IMR-90 (cell line): ENCODE data around the gene SLC35B2. TPM values are rescaled to one million over a fixed set of nuclear protein-coding genes. Genes with fewer than 3 reads are reported as not detected.

Experiments
- ATAC-seq: fragments of 200-7000 bp; cut with Tn5 transposase; 2 replicates; pipeline ENCODE4 v1.9.1; 2020; ENCODE audit warnings: low read depth, mild to moderate bottlenecking, moderate library complexity
- BruUV-seq: library from RNA; stranded (reverse); fragments of 400-500 nt; replicated peaks from 2 replicates; lab custom pipeline; 2021; lab: Mats Ljungman, UMichigan
- CTCF ChIA-PET: fragments of 300-600 bp; formaldehyde crosslinking; extraction: SDS; loops from one replicate; lab custom pipeline; 2021; ENCODE audit warnings: antibody characterized with exemption; lab: Yijun Ruan, JAX
- POLR2A ChIA-PET: fragments of 300-600 bp; sonication (Branson Sonifier 250); formaldehyde crosslinking; loops from one replicate; lab custom pipeline; 2022; ENCODE audit warnings: antibody characterized with exemption; ENCODE audit not compliant: unreplicated experiment; lab: Charles Lee
- DNase-seq: peaks from one replicate; pipeline ENCODE4 v3.0.0; 2013
- H2AFZ ChIP-seq: replicated peaks from 2 replicates; pipeline ENCODE3; 2013; ENCODE audit warnings: low read length, mild to moderate bottlenecking; ENCODE audit not compliant: poor library complexity
- H2AK5ac ChIP-seq: 2 replicates; pipeline ENCODE4 v1.6.1; 2013; ENCODE audit warnings: low read depth, low read length, inconsistent platforms
- H2AK9ac ChIP-seq: replicated peaks from 2 replicates; pipeline ENCODE3; 2013; ENCODE audit warnings: mild to moderate bottlenecking, low read depth, low read length, moderate library complexity; ENCODE audit not compliant: poor library complexity
- H2BK120ac ChIP-seq: 2 replicates; pipeline ENCODE4 v1.6.1; 2013; ENCODE audit warnings: low read depth, low read length, inconsistent platforms
- H2BK15ac ChIP-seq: 3 replicates; pipeline ENCODE4 v1.6.1; 2013; ENCODE audit warnings: low read depth, low read length, inconsistent platforms
- H2BK20ac ChIP-seq: 2 replicates; pipeline ENCODE4 v1.6.1; 2013; ENCODE audit warnings: low read depth, mild to moderate bottlenecking, inconsistent platforms, low read length, moderate library complexity
- H2BK5ac ChIP-seq: 2 replicates; pipeline ENCODE4 v1.6.1; 2013; ENCODE audit warnings: mild to moderate bottlenecking, low read depth, low read length, inconsistent platforms; ENCODE audit not compliant: poor library complexity, severe bottlenecking
- H3K14ac ChIP-seq: replicated peaks from 2 replicates; pipeline ENCODE4 v1.6.1; 2013; ENCODE audit warnings: low read depth, low read length, inconsistent platforms
- H3K18ac ChIP-seq: 2 replicates; pipeline ENCODE4 v1.6.1; 2013; ENCODE audit warnings: low read depth, low read length, control low read depth
- H3K23ac ChIP-seq: 2 replicates; pipeline ENCODE4 v1.6.1; 2013; ENCODE audit warnings: low read depth, low read length, inconsistent platforms
- H3K27ac ChIP-seq: 2 replicates; pipeline ENCODE4 v1.5.1; 2013; ENCODE audit warnings: mild to moderate bottlenecking, control low read depth, low read length; ENCODE audit not compliant: insufficient read depth
- H3K27me3 ChIP-seq: 2 replicates; pipeline ENCODE4 v1.6.1; 2013; ENCODE audit warnings: low read length; ENCODE audit not compliant: control insufficient read depth, insufficient read depth
- H3K36me3 ChIP-seq: 2 replicates; pipeline ENCODE4 v1.6.1; 2013; ENCODE audit warnings: low read length, mixed read lengths; ENCODE audit not compliant: control insufficient read depth, insufficient read depth
- H3K4ac ChIP-seq: 2 replicates; pipeline ENCODE4 v1.6.1; 2013; ENCODE audit warnings: low read depth, low read length, inconsistent platforms
- H3K4me1 ChIP-seq: 2 replicates; pipeline ENCODE4 v1.6.1; 2013; ENCODE audit warnings: low read length, mixed read lengths; ENCODE audit not compliant: control insufficient read depth, insufficient read depth
- H3K4me2 ChIP-seq: 2 replicates; pipeline ENCODE4 v1.6.1; 2013; ENCODE audit warnings: low read depth, mild to moderate bottlenecking, control low read depth, low read length, moderate library complexity
- H3K4me3 ChIP-seq: 2 replicates; pipeline ENCODE4 v1.5.1; 2013; ENCODE audit warnings: low read depth, mild to moderate bottlenecking, control low read depth, low read length, moderate library complexity; ENCODE audit not compliant: insufficient read depth
- H3K56ac ChIP-seq: 2 replicates; pipeline ENCODE4 v1.6.1; 2013; ENCODE audit warnings: low read length, inconsistent platforms; ENCODE audit not compliant: insufficient read depth; ENCODE audit errors: extremely low read depth
- H3K79me1 ChIP-seq, 2 experiments: 2 replicates each; pipeline ENCODE4 v1.6.1; 2013; ENCODE audit warnings: low read length in 2 of 2, inconsistent platforms in 1 of 2, low read depth in 1 of 2
- H3K9ac ChIP-seq: 2 replicates; pipeline ENCODE4 v1.6.1; 2013; ENCODE audit warnings: low read depth, low read length, control low read depth
- H3K9me1 ChIP-seq: 2 replicates; pipeline ENCODE4 v1.6.1; 2013; ENCODE audit warnings: low read length, inconsistent platforms; ENCODE audit not compliant: insufficient read depth
- H3K9me3 ChIP-seq: 2 replicates; pipeline ENCODE4 v1.6.1; 2013; ENCODE audit warnings: low read length; ENCODE audit not compliant: control insufficient read depth, insufficient read depth
- H4K20me1 ChIP-seq: 2 replicates; pipeline ENCODE4 v1.6.1; 2013; ENCODE audit warnings: low read length, inconsistent platforms; ENCODE audit not compliant: insufficient read depth
- H4K5ac ChIP-seq: 2 replicates; pipeline ENCODE4 v1.6.1; 2013; ENCODE audit warnings: mild to moderate bottlenecking, low read depth, low read length, control low read depth
- H4K8ac ChIP-seq, 2 experiments: 2 replicates each; pipeline ENCODE4 v1.6.1; 2013; ENCODE audit warnings: low read depth in 2 of 2, low read length in 2 of 2, control low read depth in 1 of 2, inconsistent platforms in 1 of 2
- H4K91ac ChIP-seq: 2 replicates; pipeline ENCODE4 v1.6.1; 2013; ENCODE audit warnings: low read depth, low read length, inconsistent platforms; ENCODE audit not compliant: insufficient read depth
- CHD1 ChIP-seq: IDR thresholded peaks from 2 replicates; pipeline ENCODE4 v1.6.1; 2012; ENCODE audit warnings: low read depth, low read length, improper control_type of control experiment
- FOS ChIP-seq: fragments of 150-350 bp; IDR thresholded peaks from 2 replicates; pipeline ENCODE4 v1.6.1; 2016; ENCODE audit warnings: low read depth, low read length
- MAZ ChIP-seq: IDR thresholded peaks from 2 replicates; pipeline ENCODE4 v1.6.1; 2012; ENCODE audit warnings: low read depth, mild to moderate bottlenecking, low read length, improper control_type of control experiment, moderate library complexity, borderline replicate concordance
- MXI1 ChIP-seq: IDR thresholded peaks from 2 replicates; pipeline ENCODE4 v1.6.1; 2012; ENCODE audit warnings: low read depth, mild to moderate bottlenecking, low read length, moderate library complexity, borderline replicate concordance
- POLR2A ChIP-seq: IDR thresholded peaks from 2 replicates; pipeline ENCODE4 v1.6.1; 2012; ENCODE audit warnings: mild to moderate bottlenecking, low read depth, low read length
- SMC3 ChIP-seq: fragments of 150-350 bp; IDR thresholded peaks from 2 replicates; pipeline ENCODE4 v1.6.1; 2016; ENCODE audit warnings: low read depth, mild to moderate bottlenecking, antibody characterized with exemption, low read length, moderate library complexity
- USF2 ChIP-seq: fragments of 150-350 bp; IDR thresholded peaks from 2 replicates; pipeline ENCODE4 v1.6.1; 2017; ENCODE audit warnings: mild to moderate bottlenecking, antibody characterized with exemption, low read length, low read depth
- WGBS, 2 experiments: methylation state at CpG; one replicate each; pipeline versions ENCODE4 v1.1.5 to v1.1.7; 2013; ENCODE audit warnings: missing lambda C conversion rate in 2 of 2; ENCODE audit not compliant: insufficient read length in 1 of 2; ENCODE audit errors: extremely low coverage in 2 of 2; 5-methylcytosine and 5-hydroxymethylcytosine counted together
- dilution Hi-C: fragments of 300-500 bp; cut with HindIII; formaldehyde crosslinking; loops from one replicate; pipeline ENCODE4 v1.14.3; 2018; ENCODE audit warnings: low sequenced_read_pairs; ENCODE audit not compliant: unreplicated experiment
- in situ Hi-C: fragments of 300-500 bp; cut with MboI; formaldehyde crosslinking; loops from 3 replicates; pipeline ENCODE4 v1.14.3; 2019; ENCODE audit warnings: low sequenced_read_pairs, inconsistent platforms, mixed read lengths
- intact Hi-C: fragments of 100-400 bp; cut with micrococcal nuclease; formaldehyde crosslinking; loops from 2 replicates; pipeline ENCODE4 v1.10.0; 2022
- polyA plus RNA-seq, 3 experiments: library from polyadenylated mRNA; depleted of rRNA; stranded (reverse); fragments of >200 nt; gene quantifications; 2 replicates each; pipeline ENCODE4 v1.2.3, GENCODE V29; 2012; ENCODE audit warnings: low replicate concordance in 1 of 3
- total RNA-seq: library from RNA; depleted of rRNA; stranded (reverse); fragments of >200 nt; gene quantifications from 2 replicates; pipeline ENCODE4 v1.2.3, GENCODE V29; 2012
- TF ChIP-seq, protein P1 (sequence below): conservative IDR thresholded peaks from 2 replicates; pipeline ENCODE4 v1.5.1; 2012; ENCODE audit warnings: mild to moderate bottlenecking, low read depth, low read length, improper control_type of control experiment

SLC35B2 gene
- total and polyA plus RNA-seq, 2 of the 4 experiments (the other 2 are of a cell fraction) = 51.4 to 89.9 TPM

- TF ChIP-seq FOS = no peak
- TF ChIP-seq MXI1 = 0 out of 2 replicates have a peak, but pooled peaks have one; percentile 34
- no peak for TF ChIP-seq SMC3
- TF ChIP-seq, protein P1, sequence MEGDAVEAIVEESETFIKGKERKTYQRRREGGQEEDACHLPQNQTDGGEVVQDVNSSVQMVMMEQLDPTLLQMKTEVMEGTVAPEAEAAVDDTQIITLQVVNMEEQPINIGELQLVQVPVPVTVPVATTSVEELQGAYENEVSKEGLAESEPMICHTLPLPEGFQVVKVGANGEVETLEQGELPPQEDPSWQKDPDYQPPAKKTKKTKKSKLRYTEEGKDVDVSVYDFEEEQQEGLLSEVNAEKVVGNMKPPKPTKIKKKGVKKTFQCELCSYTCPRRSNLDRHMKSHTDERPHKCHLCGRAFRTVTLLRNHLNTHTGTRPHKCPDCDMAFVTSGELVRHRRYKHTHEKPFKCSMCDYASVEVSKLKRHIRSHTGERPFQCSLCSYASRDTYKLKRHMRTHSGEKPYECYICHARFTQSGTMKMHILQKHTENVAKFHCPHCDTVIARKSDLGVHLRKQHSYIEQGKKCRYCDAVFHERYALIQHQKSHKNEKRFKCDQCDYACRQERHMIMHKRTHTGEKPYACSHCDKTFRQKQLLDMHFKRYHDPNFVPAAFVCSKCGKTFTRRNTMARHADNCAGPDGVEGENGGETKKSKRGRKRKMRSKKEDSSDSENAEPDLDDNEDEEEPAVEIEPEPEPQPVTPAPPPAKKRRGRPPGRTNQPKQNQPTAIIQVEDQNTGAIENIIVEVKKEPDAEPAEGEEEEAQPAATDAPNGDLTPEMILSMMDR = no peak
- no peak for TF ChIP-seq CHD1
- TF ChIP-seq USF2 = no peak
- TF ChIP-seq MAZ = peak; percentile 43; the same call in 1 of the 2 replicates
- no peak for TF ChIP-seq POLR2A
- WGBS, 2 experiments = 0% methylated on average over 44 of the region's 86 CpGs; no CpG with 5 or more reads in 1 of the 2 experiments
- Histone ChIP-seq H2AFZ (peak overlapping the region; percentile 88), H3K9ac (peak overlapping the region; percentile 83), H4K8ac (peak overlapping the region; percentile 65 to 66; a peak in 2 of 4 replicates), H3K4ac (peak overlapping the region; percentile 82), H3K4me3 (peak overlapping the region; percentile 65), H3K27ac (peak overlapping the region; percentile 39; the same call in 1 of the 2 replicates), H3K9me3 (no peaks in the 10 kb centered on the region), H3K18ac (no peak overlapping the region), H2AK9ac (peak overlapping the region; percentile 76), H3K4me2 (peak overlapping the region; percentile 88), H3K36me3 (peaks cover 18% of the 10 kb centered on the region), H4K91ac (no peak overlapping the region), H2BK15ac (no peak overlapping the region), H2AK5ac (no peak overlapping the region; the same call in 1 of the 2 replicates), H3K4me1 (no peaks in the 10 kb centered on the region), H3K79me1 (no peaks in the 10 kb centered on the region), H3K23ac (peak overlapping the region; percentile 8; the same call in 1 of the 2 replicates), H2BK5ac (no peak overlapping the region), H4K5ac (no peak overlapping the region; the same call in none of the 2 replicates), H4K20me1 (no peaks in the 10 kb centered on the region), H3K27me3 (peaks cover 32% of the 10 kb centered on the region), H3K9me1 (no peaks in the 10 kb centered on the region; the same call in 1 of the 2 replicates), H2BK20ac (no peak overlapping the region), H3K56ac (no peak overlapping the region), H2BK120ac (no peak overlapping the region), H3K14ac (peak overlapping the region; percentile 52)
- in situ Hi-C loops (no loop called here), intact Hi-C loops (no loop called here), dilution Hi-C loops (no loop called here)
- CTCF ChIA-PET = interaction anchor here (0.8 to 1.0 kb wide), 2 partner anchors 15 to 29 kb away, joined by 4 read pairs; partner anchors contain the start of gene AARS2
- ATAC-seq = peak; percentile 89
- BruUV-seq = no TSS peak
- POLR2A ChIA-PET = no interaction called here
- DNase-seq = peak; percentile 29
Observed at GRCh38 chr6:44297063-44298038, 40.0 kb upstream of the SLC35B2 start.
